B cell (primary cell): ENCODE measurements around the gene GEMIN4.

Source experiments
- CTCF ChIP-seq: fragments of 200-600 bp; IDR thresholded peaks from one replicate; pipeline ENCODE4 v1.8.0; 2022; ENCODE audit warnings: antibody characterized with exemption, mild to moderate bottlenecking
- EZH2 ChIP-seq: IDR thresholded peaks from 2 replicates; pipeline ENCODE4 v1.6.1; 2012; ENCODE audit warnings: borderline replicate concordance, low read depth, mild to moderate bottlenecking, moderate library complexity, low read length; ENCODE audit not compliant: insufficient read depth, poor library complexity, severe bottlenecking

GRCh38 chr17:725746-726145 is 26.3 kb downstream of the GEMIN4 start:
- TF ChIP-seq CTCF = no peak
- TF ChIP-seq EZH2 = no peak
